SKM-1 (cell line): ENCODE results near the gene CASS4.
A peak's percentile ranks its signal among the peaks of the same experiment; 100 is the strongest.
"Not testable (repeated sequence)": the region's sequence is repeated elsewhere in the genome, so short reads cannot be mapped to it uniquely, and the experiment has no call there.

Experiments used
- DNase-seq: peaks from one replicate; lab custom pipeline; 2025; ENCODE audit not compliant: unreplicated experiment; lab: John Stamatoyannopoulos, UW

Gene CASS4, protein sequence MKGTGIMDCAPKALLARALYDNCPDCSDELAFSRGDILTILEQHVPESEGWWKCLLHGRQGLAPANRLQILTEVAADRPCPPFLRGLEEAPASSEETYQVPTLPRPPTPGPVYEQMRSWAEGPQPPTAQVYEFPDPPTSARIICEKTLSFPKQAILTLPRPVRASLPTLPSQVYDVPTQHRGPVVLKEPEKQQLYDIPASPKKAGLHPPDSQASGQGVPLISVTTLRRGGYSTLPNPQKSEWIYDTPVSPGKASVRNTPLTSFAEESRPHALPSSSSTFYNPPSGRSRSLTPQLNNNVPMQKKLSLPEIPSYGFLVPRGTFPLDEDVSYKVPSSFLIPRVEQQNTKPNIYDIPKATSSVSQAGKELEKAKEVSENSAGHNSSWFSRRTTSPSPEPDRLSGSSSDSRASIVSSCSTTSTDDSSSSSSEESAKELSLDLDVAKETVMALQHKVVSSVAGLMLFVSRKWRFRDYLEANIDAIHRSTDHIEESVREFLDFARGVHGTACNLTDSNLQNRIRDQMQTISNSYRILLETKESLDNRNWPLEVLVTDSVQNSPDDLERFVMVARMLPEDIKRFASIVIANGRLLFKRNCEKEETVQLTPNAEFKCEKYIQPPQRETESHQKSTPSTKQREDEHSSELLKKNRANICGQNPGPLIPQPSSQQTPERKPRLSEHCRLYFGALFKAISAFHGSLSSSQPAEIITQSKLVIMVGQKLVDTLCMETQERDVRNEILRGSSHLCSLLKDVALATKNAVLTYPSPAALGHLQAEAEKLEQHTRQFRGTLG

DNA sequence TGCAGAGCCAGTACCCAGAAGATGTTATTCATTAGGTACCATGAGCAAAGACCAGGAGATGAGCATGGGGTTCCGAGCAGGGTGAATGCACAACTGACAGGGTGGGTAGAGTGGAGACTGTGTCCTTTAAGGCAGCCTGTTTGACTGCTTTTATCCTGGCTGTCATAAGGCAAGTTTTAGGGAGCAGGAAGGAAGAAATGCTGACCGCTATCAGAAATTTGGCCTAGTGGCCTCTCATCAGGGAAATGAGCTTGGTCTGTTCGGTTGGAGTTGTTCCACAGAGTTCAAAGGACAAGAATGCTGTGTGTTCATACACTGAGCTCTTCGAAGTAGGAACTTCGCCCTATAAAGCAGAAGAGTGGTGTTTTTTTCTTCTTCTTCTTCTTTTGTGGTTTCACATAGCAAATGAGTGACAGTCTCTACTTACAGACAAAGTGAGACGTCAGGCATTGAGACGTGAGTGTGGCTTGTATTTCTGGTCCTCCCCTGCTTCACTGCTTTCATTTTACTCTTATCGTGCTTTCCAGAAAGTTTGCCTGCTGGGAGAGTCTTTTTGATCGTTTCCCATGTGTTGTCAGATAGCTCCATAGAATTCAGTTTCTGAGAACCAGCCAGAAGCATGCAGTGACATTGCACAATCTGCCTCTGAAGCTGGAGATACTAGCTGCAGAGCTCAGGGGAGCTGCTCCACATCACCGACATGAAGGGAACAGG lies at the start of gene CASS4:
TSS of gene CASS4 (plus strand) at position 502 of the 714 bp plus-strand sequence. CDS start at position 701, 199 bp downstream.
- peak; percentile 92 for DNase-seq

DNA sequence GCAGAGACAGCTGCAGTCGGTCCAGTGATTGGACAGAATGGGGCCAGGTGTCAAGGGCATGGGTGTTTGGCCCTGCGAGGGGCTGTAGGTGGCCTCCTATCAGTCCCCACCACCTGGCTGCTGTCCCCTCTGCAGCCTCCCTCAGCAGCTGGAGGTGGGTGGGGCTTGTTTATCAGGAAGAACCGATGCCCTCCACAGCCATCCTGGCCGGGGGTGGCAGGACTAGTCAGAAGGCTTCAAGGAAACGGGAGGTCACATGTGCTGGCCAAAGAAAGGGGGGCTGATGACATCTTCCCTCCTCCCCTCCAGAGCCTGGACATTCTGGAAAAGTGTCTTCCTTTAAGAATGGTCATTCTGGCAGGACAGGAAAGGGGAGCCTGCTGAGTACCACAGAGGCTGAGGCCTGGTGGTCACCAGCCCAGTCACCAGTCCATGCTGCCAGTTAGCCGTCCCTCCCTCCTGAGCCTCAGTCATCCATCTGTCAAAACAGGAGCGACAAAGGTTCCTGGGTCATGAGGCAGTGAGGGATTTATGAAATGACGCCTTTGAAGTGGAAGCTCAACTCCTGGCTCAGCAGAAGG lies 49.1 kb upstream of the CASS4 start:
- no peak for DNase-seq

DNA sequence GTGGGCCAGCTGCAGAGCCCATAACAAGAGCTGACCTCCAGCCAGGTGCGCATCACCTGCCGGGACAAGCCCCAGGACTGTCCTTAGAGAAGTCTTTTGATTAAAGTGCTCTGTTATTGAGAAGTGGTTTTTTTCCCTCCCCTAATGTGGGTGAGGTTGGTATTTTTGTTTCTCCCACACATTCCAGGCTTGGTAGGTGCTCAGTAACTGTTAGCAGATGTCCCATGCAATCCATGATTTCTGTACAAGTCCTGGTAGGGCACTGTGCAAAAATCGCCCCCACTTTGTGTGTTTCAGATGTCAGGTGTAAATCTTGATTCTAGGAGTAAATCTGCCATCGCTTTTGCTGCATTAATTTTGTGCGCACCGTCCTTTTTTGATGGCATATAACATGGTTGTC lies 48.6 kb upstream of the CASS4 start:
- no peak for DNase-seq

DNA sequence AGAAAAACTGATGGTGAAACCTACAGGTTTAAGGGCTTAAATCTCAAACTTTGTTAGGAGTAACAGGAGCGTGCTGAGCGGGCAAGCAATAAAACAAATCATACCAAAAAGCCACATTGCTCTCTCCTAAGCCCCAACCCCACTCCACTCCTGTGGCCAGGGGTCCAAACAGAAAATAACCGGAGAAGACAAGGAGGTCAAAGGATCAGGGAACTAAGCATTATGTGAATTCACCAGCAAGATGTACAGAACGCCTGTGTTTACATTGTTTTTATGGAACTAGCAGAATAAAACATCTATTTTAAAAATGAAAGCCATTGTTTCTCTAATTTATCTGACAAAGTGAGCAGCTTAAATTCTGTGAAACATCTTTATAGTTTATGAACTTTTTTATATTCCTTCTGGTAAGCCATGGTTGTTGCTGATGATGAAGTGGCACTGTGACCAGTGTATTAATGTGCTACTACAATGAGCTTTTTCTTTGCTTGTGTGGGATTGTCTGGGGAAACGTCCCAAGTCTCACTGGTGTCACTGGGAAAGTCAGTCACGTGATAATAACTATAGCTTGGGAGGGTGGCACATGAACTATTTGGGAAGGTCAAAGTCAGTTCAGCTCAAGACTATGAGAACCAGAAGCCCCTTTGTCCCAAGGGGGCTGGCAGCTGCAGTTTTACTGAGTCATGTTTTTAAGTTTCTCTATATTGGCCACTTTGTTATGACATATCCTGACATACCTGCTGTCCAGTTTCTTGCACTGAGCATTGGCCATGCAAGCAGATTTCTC lies 43.5 kb upstream of the CASS4 start:
- no peak for DNase-seq

DNA sequence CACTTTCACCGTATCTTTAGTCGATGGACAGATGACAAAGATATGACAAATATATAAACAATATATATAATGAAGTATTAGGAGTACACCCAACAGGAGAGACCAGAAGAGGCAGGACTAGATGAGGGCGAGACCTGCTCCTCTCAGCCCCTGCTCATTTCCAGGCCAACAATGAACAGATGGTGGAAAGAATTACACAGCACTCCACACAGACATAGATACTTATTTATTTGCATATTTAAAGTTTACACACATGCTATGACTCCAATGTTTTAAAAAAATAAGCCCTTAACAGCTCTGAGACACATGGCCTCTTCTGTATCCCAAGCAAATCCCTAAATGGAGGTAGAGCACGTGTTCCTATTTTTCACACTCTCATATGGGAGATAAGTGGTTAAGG lies 42.9 kb upstream of the CASS4 start:
- no peak for DNase-seq

DNA sequence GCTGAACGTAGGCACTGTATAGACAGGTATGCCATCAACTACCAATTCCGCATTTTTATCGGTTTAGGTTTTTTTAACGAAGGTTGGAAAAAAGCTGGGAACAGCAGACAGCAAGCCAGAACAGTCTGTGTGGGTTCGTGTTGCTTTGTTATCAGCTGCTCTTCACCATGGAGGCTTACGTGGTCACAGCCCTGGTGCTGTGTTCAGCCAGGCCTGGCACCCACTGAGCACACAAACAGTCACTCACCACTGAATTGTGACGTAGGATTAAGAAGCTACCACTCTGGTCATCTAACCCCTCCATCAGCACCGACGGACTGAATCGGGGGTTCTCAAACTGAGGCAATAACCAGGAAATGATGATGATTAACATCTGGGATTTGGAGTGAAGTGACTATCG lies 40.1 kb upstream of the CASS4 start:
- no peak for DNase-seq

DNA sequence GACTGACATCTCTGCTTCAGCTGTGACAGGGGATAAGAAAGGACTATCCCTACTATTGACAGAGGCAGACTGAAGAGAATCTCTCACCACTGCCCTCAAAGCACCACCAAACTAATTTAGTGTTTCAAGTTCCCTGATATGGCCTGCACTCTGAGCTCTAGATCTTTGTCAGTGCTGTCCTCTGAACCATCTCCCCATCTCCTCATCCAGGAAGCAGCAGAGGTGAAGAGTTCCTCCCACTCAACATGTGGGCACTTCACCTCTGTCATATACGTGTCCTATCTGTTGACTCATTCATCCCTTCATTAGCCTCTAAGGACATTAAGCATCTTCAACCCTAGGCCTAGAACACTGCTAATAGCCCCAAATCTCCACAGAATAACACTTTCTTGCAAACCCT lies 39.2 kb upstream of the CASS4 start:
- no peak for DNase-seq

DNA sequence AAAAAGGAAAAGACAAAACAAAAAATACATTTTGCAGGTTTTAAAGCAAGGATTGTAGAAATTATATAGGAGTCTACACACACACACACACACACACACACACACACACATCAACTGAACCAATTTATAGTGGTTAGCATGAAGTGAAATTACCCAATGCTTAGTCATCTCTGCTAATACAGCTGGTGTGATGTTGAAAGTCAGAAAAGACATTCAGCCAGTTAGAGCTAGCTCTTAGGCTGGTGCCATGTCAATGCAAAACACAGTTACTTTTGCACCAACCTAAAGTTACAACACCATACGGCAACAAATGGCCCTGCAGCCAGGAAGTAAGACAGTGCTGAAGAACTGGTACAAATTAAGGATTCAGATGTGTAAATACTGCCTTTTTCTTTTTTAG lies 38.1 kb upstream of the CASS4 start:
- peak; percentile 16 for DNase-seq

DNA sequence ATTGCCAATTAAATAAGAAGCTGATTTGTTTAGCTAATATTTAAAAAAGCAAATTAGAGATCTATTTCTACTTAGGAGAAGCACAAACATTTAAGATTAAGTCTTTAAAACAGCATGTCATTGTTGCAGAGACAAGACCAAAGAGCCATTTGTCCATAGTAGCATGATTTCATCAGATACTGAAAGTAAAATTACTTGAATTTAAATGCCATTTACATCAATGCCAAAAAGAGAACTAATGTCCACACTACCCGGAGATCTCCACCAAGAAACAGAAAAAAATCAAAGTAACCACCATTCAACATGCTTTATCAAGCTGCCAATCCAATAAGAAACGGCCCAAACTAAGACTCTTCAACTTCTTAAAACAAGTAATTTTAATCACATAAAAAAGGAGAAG lies 35.7 kb upstream of the CASS4 start:
- no peak for DNase-seq

DNA sequence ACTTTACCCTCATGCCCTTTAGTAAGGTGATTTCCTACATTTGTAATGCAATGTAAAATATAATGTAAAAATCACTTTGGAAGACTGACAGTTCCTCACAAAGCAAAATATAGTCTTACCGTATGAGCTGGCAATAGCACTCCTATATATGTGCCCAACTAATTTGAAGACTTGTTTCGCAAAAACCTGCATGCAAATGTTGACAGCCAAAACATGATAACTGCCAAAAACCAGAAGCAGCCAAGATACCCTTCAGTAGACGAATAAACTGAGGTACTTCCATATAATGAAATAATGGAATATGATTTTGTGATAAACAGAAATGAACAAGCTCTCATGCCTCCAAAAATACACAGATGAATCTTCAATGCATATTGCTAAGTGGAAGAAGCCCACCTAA lies 33.7 kb upstream of the CASS4 start:
- no peak for DNase-seq

DNA sequence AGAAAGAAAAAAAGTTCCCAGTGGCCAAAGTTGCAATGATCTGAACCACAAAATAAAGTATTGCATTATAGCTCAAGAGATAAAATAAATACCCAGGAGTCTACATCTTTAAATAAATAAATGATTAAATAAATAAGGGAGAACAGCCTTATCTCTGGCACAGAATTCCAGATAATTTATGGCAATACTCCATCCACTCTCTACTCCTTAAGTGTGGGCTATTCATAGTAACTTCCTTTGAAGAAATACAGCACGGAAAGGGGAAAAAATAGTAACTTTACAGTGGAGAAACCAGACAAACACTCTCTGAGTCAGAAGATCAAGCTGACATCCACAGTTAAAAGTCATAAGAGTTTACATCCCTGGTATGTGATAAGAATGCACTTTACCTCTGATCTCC lies 31.7 kb upstream of the CASS4 start:
- DNase-seq = no peak

DNA sequence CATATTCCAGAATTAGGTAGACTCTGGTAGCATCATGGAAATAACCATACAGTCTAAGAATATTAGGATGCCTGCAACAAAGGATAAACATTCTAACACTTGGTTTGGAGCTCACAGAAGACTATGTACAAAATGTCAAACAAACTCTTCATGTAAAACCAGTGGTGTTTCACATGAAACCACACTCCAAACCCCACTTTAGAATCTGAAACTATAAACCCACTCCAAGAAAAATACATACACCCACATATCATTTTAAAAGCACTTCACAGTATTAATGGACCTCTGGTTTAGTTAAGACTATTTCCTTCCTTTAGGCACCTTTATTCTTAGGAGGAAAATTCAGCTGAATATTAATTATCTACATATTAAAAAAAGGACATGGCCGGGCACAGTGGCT lies 30.6 kb upstream of the CASS4 start:
- DNase-seq = no peak

DNA sequence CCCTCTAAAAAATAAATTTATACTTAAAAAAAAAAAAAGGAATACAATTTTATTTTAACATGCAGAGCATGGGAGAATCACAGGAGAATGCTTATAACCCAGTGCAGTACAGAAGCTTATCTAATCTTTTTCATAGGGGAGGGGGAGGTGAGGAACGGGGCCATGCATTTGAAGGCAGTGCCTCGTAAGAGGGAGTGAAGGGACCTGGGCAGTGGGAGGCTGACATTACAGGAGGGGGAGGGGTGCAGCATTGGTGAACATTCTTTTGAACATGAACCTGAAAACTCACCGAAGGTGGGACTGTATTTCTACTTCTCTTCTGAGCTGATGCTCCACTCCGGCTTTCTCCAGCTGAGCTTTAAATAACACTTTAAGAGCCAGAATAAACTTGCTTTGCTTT lies 29.4 kb upstream of the CASS4 start:
- no peak for DNase-seq

DNA sequence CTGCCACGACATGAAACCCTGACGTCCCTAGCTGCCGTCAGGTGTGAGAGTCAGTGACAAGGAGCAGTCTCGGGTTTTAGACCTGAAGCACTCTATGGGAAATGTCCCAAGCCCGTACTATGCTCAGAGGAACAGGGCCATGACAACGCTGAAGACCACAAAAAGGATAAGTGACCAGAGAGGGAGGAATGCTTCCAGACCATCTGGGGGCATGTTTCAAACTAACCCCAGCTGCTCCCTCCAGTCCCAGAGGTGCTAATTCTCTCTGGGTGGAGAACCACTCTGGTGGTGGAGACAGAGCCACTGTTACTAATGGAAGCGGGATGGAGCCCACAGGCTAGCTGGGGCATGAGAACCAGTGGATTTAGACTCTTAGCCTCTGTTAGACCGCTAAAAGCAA lies 28.7 kb upstream of the CASS4 start:
- no peak for DNase-seq

DNA sequence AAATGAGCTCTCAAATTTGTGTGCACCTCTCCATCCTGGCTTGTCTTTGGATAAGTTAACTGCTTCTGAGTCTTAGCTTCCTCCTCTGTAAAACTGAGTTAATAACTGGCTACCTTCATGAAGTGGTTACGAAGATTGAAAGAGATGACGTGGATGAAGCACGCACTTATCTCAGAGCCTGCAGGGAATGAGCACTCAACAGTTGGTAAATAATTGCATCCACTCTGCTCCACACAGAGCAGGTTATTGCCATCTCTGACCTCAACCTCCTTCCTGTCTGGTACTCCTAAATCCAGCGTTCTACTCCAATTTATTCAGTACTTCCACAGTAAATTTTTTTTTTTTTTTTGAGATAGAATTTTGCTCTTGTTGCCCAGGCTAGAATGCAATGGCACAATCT lies 26.9 kb upstream of the CASS4 start:
- no peak for DNase-seq

DNA sequence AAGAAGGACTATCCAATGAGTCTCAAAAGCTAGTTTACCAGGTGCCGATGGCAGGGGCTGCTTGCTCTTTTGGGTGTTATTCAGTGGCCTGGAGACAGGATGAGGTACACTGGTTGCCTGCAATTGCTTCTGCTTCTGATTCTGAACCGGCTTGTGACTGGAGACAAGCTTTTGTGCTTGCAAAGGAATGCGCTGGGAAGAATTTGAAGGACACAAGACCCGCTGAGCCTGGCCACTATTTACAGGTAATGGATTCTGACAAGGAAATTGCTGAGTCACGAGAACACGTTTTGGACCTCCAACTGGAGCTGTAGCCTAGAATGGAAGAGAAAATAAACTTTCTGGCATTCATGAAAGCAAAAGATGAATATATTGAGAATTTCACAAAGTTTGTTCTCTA lies 25.8 kb upstream of the CASS4 start:
- DNase-seq = no peak

DNA sequence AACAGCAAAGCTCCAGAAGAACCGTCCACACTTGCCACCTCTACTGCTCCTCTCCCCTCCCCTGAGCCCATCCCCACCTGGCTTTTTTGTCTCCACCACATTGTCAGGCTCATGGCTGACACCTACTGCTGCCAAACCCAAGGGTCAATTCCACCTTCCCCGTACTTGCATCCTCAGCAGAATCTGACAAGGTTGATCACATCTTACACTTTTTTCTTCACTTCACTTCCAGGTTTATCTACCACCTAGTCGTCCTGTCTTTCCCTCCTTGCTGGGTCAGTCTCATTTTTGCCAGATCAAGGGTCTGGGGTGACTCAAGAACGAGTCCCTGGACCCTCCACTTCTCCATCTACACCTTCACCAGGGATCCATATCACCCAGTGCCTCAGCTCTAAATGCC lies 23.2 kb upstream of the CASS4 start:
- no peak for DNase-seq

DNA sequence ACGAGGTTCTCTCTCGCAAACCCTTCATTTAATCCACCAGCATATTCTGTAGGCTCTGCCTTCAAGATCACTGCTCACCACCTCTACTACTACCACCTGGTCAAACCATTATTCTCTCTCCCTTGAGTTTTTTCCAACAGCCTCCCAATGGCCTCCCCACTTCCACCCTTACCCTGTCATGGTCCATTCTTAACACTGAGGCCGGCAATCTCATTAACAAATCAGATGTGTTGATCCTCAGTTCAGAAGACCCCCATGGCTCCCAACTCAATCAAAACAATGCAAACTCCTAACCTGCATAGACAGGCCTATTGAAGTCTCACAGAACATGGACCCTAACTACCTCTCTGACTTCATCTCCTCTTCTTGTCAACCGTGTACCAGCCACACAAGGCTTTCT lies 22.3 kb upstream of the CASS4 start:
- DNase-seq = no peak

DNA sequence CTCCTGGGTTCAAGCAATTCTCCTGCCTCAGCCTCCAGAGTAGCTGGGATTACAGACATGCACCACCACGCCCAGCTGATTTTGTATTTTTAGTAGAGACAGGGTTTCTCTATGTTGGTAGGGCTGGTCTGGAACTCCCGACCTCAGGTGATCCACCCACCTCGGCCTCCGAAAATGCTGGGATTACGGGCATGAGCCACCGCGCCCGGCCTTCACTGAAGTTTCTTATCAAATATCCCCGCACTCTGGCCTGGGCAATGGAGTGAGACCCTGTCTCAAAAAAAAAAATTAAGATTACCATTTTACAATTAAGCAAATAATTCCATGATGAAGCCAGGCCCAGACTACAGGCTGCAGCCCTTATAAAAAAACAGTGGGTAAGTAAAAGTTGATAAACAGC lies 21.7 kb upstream of the CASS4 start:
- DNase-seq = not testable (repeated sequence)

DNA sequence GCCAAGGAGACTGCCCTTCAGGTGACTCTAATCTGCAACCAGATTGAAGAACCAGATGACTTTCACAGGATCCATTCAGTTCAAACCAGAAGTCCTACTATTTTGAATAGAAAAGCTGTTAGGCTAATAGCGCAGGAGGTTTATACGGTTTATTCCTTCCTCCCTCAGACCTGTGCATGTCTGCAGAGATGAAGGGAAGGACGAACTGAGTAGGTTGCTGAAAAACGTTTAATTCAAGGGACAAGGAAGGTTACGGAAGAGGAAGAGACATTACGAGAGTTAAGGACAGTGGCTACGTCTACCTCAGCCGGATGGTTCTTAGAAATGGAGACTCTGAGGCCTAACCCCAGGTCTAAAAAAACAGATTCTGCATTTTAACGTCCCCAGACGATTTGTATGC lies 21.0 kb upstream of the CASS4 start:
- no peak for DNase-seq
